Right renal cortex interstitium (tissue), 3 donors: ENCODE data around the gene RAD21L1. TPM values are rescaled to one million over a fixed set of nuclear protein-coding genes. Genes with fewer than 3 reads are reported as not detected.

Experiments used
- DNase-seq, 3 donors: peaks; one replicate each; pipeline ENCODE4 v3.0.0-alpha.2; 2013; ENCODE audit warnings: low read depth in 3 of 3, low spot score in 2 of 3
- polyA plus RNA-seq, 3 donors: library from polyadenylated mRNA; unstranded; fragments of 120-200 nt; gene quantifications; one replicate each; pipeline ENCODE4 v1.2.1, GENCODE V29; 2013; ENCODE audit not compliant: insufficient read length in 3 of 3

Gene RAD21L1
- polyA plus RNA-seq, 3 donors = not detected

DNA sequence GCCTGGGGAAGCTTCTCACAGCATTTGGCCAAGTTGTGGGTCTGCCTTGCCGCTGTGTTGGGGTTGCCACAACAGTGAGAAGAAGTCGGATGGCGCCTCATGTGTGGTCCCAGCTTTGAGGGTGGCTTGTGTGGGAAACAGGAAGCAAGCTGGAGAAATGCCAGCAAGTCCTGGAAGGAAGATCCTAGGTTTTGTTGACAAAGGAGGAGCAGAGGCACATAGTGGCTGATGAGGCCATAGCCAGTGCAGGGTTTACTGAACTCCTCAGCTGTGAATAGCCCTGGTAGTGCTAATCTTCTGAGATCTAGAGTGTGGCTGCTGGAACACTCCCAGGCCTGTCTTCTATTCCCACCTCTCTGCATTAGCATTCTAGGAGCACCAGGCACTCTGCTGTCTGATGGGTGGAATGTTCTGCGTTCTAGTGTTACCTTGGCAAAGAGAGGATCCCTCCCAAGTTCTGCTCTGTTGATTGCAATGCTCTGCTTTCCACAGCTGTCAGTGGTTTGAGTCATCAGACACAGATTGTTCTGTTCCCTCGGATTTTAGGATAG is 65.4 kb downstream of the RAD21L1 start:
- no peak for DNase-seq

- no peak for DNase-seq
Measured at GRCh38 chr20:1292620-1293019, 66.8 kb downstream of the RAD21L1 start.

- no peak for DNase-seq
Measured at GRCh38 chr20:1293641-1294379, 68.0 kb downstream of the RAD21L1 start.

GRCh38 chr20:1294497-1294896 is 68.7 kb downstream of the RAD21L1 start:
- no peak for DNase-seq

- DNase-seq = no peak
Measured at GRCh38 chr20:1295276-1295930, 69.6 kb downstream of the RAD21L1 start.

GRCh38 chr20:1296117-1296610 is 70.3 kb downstream of the RAD21L1 start:
- no peak for DNase-seq

GRCh38 chr20:1296922-1297321 is 71.1 kb downstream of the RAD21L1 start:
- no peak for DNase-seq

DNA sequence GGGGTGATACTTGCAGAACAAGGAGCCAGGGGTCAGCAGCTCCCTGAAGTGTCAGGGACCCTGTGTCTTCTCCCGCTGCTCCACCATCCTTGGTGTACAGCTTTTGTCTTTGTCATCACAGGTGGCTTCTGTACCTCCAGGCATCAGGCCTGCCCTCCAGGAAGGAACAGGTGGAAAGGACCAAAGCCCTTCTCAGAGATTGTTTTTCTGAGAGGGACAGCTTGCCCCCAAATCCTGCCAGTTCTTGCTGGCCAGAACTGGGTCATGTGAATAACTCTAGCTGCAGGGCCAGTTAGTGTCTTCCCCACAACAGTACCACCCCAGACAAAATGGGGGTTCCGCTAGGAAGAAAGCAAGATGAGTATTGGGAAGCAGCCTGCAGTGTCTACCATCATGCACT is 71.6 kb downstream of the RAD21L1 start:
- no peak for DNase-seq

GRCh38 chr20:1298166-1298565 is 72.3 kb downstream of the RAD21L1 start:
- DNase-seq = no peak

GRCh38 chr20:1298888-1299511 is 73.2 kb downstream of the RAD21L1 start:
- DNase-seq = no peak

GRCh38 chr20:1299522-1299921 is 73.7 kb downstream of the RAD21L1 start:
- no peak for DNase-seq

- no peak for DNase-seq
Measured at GRCh38 chr20:1300083-1300840, 74.4 kb downstream of the RAD21L1 start.

DNA sequence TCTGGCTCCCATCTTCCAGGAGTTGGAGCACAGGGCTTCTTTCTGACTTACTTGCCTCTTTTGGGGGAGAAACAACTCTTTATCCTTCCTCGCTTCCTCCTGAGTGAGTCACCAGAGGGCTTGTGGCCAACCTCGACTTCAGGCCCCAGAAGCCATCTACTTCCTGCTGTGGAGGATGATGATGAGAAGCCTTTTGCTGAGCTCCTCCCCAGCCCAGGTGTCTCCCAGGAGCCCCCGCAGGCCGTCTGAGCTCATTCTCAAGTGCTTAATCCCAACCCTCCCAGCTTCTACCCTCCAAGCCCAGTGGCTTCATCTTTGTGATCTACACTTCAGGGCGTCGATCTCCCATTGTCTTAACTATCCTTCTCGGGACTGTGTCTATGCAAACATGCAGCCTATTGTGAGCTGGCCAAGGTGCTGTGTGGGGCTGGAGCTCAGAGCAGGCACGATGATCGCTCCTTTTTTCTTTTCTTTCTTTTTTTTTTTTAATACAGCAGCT is 75.2 kb downstream of the RAD21L1 start:
- DNase-seq = no peak

DNA sequence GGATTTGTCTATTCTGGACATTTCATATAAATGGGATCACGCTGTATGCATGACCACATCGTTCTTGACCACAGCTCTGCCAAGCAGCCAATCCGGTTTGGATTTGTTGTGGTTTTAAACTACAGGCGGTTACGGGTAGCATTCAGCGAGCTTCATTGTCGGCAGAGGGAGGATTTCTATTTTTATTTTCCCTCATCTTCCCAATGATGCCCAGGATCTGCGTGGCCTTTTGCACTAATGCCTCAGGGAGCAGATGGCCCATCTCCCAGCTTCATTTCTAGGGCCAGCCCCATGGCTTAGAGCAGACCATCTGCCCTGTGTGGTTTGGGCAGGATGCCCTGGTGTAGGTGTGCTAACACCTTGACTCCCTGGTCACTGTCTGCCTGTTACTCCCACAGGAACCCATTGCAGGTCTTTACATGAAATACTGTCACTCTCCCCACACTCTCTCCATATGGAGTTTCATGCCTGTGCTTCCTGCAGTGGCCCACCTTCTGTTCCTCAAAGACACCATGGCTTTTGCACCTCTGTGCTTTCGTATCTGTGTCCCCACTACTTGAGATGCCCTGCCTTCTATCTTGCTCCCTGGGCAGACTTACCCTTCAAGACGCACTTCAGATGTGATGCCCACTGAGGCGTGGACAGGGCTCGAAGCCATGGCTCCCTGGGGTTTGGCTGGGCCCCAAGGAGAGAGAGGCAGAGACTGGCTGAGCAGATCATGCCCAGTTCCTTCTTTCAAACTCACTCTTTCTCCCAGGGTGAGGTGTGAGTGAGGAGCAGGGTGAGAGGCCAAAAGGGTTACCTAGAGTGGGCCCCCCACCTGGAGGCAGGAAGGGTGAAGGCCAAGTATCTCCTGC is 77.1 kb downstream of the RAD21L1 start:
- no peak for DNase-seq

DNA sequence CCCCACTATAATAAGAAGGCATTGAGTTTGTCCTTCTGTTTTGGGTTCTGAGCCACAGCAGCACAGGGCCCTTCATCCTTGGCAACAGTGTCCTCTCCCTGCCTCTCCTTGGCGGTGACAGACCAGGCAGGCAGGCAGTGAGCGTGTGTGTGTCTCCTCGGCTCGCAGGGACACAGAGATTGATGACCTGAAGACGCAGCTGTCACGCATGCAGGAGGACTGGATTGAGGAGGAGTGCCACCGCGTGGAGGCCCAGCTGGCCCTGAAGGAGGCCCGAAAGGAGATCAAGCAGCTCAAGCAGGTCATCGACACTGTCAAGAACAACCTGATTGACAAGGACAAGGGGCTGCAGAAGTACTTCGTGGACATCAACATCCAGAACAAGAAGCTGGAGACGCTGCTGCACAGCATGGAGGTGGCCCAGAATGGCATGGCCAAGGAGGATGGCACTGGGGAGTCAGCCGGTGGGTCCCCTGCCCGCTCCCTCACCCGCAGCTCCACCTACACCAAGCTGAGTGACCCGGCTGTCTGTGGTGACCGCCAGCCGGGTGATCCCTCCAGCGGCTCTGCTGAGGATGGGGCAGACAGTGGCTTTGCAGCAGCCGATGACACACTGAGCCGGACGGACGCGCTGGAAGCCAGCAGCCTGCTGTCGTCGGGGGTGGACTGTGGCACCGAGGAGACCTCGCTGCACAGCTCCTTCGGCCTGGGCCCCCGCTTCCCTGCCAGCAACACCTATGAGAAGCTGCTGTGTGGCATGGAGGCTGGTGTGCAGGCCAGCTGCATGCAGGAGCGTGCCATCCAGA is 79.1 kb downstream of the RAD21L1 start:
- DNase-seq = no peak
